HUES48 (cell line): ENCODE measurements around the gene ECEL1.
A peak's percentile ranks its signal among the peaks of the same experiment; 100 is the strongest.

Experiments used
- H3K27ac ChIP-seq: one replicate; pipeline ENCODE4 v1.7.0; 2013; ENCODE audit warnings: low read depth, low read length, inconsistent platforms
- H3K27me3 ChIP-seq: 2 replicates; pipeline ENCODE4 v1.6.1; 2013; ENCODE audit warnings: mild to moderate bottlenecking, low read length; ENCODE audit not compliant: control insufficient read depth, insufficient read depth
- H3K36me3 ChIP-seq: 2 replicates; pipeline ENCODE4 v1.6.1; 2013; ENCODE audit warnings: low read length; ENCODE audit not compliant: control insufficient read depth, insufficient read depth
- H3K4me1 ChIP-seq: 2 replicates; pipeline ENCODE4 v1.6.1; 2013; ENCODE audit warnings: mild to moderate bottlenecking, low read length; ENCODE audit not compliant: control insufficient read depth, insufficient read depth
- H3K4me3 ChIP-seq: 2 replicates; pipeline ENCODE4 v1.5.1; 2013; ENCODE audit warnings: mild to moderate bottlenecking, low read depth, low read length
- H3K9ac ChIP-seq: 2 replicates; pipeline ENCODE4 v1.6.1; 2013; ENCODE audit warnings: mild to moderate bottlenecking, low read depth, low read length, moderate library complexity
- H3K9me3 ChIP-seq: 2 replicates; pipeline ENCODE4 v1.6.1; 2013; ENCODE audit warnings: low read length; ENCODE audit not compliant: control insufficient read depth, insufficient read depth

The ECEL1 gene

GRCh38 chr2:232528746-232529460, 41.3 kb upstream of the ECEL1 start:
- Histone ChIP-seq H3K36me3 (no peaks in the 10 kb centered on the region), H3K27ac (no peak overlapping the region), H3K27me3 (peaks cover 22% of the 10 kb centered on the region), H3K4me3 (no peak overlapping the region), H3K9me3 (no peaks in the 10 kb centered on the region), H3K4me1 (peaks cover 4% of the 10 kb centered on the region; the same call in 1 of the 2 replicates), H3K9ac (no peak overlapping the region)

- Histone ChIP-seq H3K4me3 (no peak overlapping the region), H3K9me3 (no peaks in the 10 kb centered on the region), H3K27ac (no peak overlapping the region), H3K36me3 (no peaks in the 10 kb centered on the region), H3K4me1 (peaks cover 4% of the 10 kb centered on the region; the same call in 1 of the 2 replicates), H3K9ac (no peak overlapping the region), H3K27me3 (peaks cover 31% of the 10 kb centered on the region)
These were observed 40.4 kb upstream of the ECEL1 start for GRCh38 chr2:232527905-232528470.

GRCh38 chr2:232526372-232526941, 38.8 kb upstream of the ECEL1 start:
- Histone ChIP-seq H3K4me1 (peaks cover 8% of the 10 kb centered on the region; the same call in 1 of the 2 replicates), H3K9ac (no peak overlapping the region), H3K27me3 (peaks cover 47% of the 10 kb centered on the region), H3K27ac (no peak overlapping the region), H3K4me3 (no peak overlapping the region), H3K36me3 (no peaks in the 10 kb centered on the region), H3K9me3 (no peaks in the 10 kb centered on the region)

GRCh38 chr2:232525791-232526371, 38.2 kb upstream of the ECEL1 start, which contains the start of gene CHRND:
Gene CHRND (plus strand): TSS chr2:232526160. CDS start chr2:232526216, 56 bp downstream.
- Histone ChIP-seq H3K36me3 (no peaks in the 10 kb centered on the region), H3K9ac (no peak within 1 kb of the TSS), H3K4me1 (peaks cover 8% of the 10 kb centered on the region; the same call in 1 of the 2 replicates), H3K27me3 (peaks cover 52% of the 10 kb centered on the region), H3K9me3 (no peaks in the 10 kb centered on the region), H3K4me3 (no peak within 1 kb of the TSS), H3K27ac (no peak within 1 kb of the TSS)

GRCh38 chr2:232525199-232525598, 37.6 kb upstream of the ECEL1 start:
- Histone ChIP-seq H3K9me3 (no peaks in the 10 kb centered on the region), H3K4me1 (peaks cover 8% of the 10 kb centered on the region; the same call in 1 of the 2 replicates), H3K27ac (no peak overlapping the region), H3K36me3 (no peaks in the 10 kb centered on the region), H3K4me3 (no peak overlapping the region), H3K9ac (no peak overlapping the region), H3K27me3 (peaks cover 59% of the 10 kb centered on the region)

- Histone ChIP-seq H3K27ac (no peak overlapping the region), H3K4me1 (peaks cover 8% of the 10 kb centered on the region; the same call in 1 of the 2 replicates), H3K9me3 (no peaks in the 10 kb centered on the region), H3K36me3 (no peaks in the 10 kb centered on the region), H3K4me3 (0 out of 2 replicates have a peak overlapping the region, but pooled peaks have one; percentile 68), H3K9ac (no peak overlapping the region), H3K27me3 (peaks cover 61% of the 10 kb centered on the region)
These were observed 37.1 kb upstream of the ECEL1 start for GRCh38 chr2:232524771-232525170.

GRCh38 chr2:232523682-232524597, 36.3 kb upstream of the ECEL1 start:
- Histone ChIP-seq H3K4me3 (peak overlapping the region; percentile 68), H3K9me3 (no peaks in the 10 kb centered on the region), H3K27ac (no peak overlapping the region), H3K4me1 (peaks cover 8% of the 10 kb centered on the region; the same call in 1 of the 2 replicates), H3K9ac (no peak overlapping the region), H3K27me3 (peaks cover 67% of the 10 kb centered on the region), H3K36me3 (no peaks in the 10 kb centered on the region)

- Histone ChIP-seq H3K9ac (no peak overlapping the region), H3K36me3 (no peaks in the 10 kb centered on the region), H3K27ac (no peak overlapping the region), H3K4me3 (peak overlapping the region; percentile 68), H3K27me3 (peaks cover 67% of the 10 kb centered on the region), H3K9me3 (no peaks in the 10 kb centered on the region), H3K4me1 (peaks cover 8% of the 10 kb centered on the region; the same call in 1 of the 2 replicates)
These were observed 35.7 kb upstream of the ECEL1 start for GRCh38 chr2:232523402-232523681.

GRCh38 chr2:232522623-232523401, 35.2 kb upstream of the ECEL1 start:
- peaks cover 62% of the 10 kb centered on the region for H3K27me3 ChIP-seq
- peak overlapping the region; percentile 39; the same call in 1 of the 2 replicates for H3K4me3 ChIP-seq
- H3K36me3 ChIP-seq: no peaks in the 10 kb centered on the region
- no peaks in the 10 kb centered on the region for H3K9me3 ChIP-seq
- H3K27ac ChIP-seq: no peak overlapping the region
- H3K9ac ChIP-seq: no peak overlapping the region
- H3K4me1 ChIP-seq: peaks cover 8% of the 10 kb centered on the region; the same call in 1 of the 2 replicates
